CD4-positive, alpha-beta T cell (primary cell): ENCODE data around the gene F10. TPM values are rescaled to one million over a fixed set of nuclear protein-coding genes. Genes with fewer than 3 reads are reported as not detected.

Experiments used
- ATAC-seq: fragments of 200-7000 bp; cut with Tn5 transposase; one replicate; pipeline ENCODE4 v1.10.0; 2022; ENCODE audit warnings: mild to moderate bottlenecking; ENCODE audit not compliant: poor library complexity
- CTCF ChIA-PET: fragments of 350-600 bp; sonication (Branson Sonifier 250); formaldehyde crosslinking; loops from one replicate; lab custom pipeline; 2021; ENCODE audit warnings: antibody characterized with exemption, inconsistent platforms; lab: Charles Lee
- POLR2A ChIA-PET: fragments of 350-600 bp; sonication (Branson Sonifier 250); formaldehyde crosslinking; loops from one replicate; lab custom pipeline; 2021; ENCODE audit warnings: antibody characterized with exemption, inconsistent platforms; lab: Charles Lee
- DNase-seq, 14 experiments: peaks; one replicate each; pipeline ENCODE4 v3.0.0-alpha.2; 2013 to 2020; ENCODE audit warnings: mixed read lengths in 2 of 14
- H3K27ac ChIP-seq, 2 donors: one replicate each; pipeline versions ENCODE4 v1.5.1 to v1.7.0; 2013; ENCODE audit warnings: low read length in 2 of 2, low read depth in 1 of 2, mild to moderate bottlenecking in 1 of 2
- H3K27me3 ChIP-seq, 2 experiments: 1 replicate in 1 of 2; 2 replicates in 1 of 2; pipeline versions ENCODE4 v1.6.1 to v1.7.0; 2013; ENCODE audit warnings: low read length in 2 of 2, control low read depth in 1 of 2, mild to moderate bottlenecking in 1 of 2, moderate library complexity in 1 of 2; ENCODE audit not compliant: insufficient read depth in 2 of 2, control insufficient read depth in 1 of 2
- H3K36me3 ChIP-seq: one replicate; pipeline ENCODE4 v1.6.1; 2013; ENCODE audit warnings: low read length, control low read depth; ENCODE audit not compliant: insufficient read depth
- H3K4me1 ChIP-seq: one replicate; pipeline ENCODE4 v1.6.1; 2013; ENCODE audit warnings: low read length, control low read depth; ENCODE audit not compliant: insufficient read depth
- H3K4me3 ChIP-seq: one replicate; pipeline ENCODE4 v1.5.1; 2013; ENCODE audit warnings: mild to moderate bottlenecking, low read length, moderate library complexity
- H3K9me3 ChIP-seq, 2 experiments: 1 replicate in 1 of 2; 2 replicates in 1 of 2; pipeline versions ENCODE4 v1.6.1 to v1.7.0; 2013; ENCODE audit warnings: low read length in 2 of 2, mild to moderate bottlenecking in 2 of 2, control low read depth in 1 of 2, moderate library complexity in 1 of 2; ENCODE audit not compliant: control insufficient read depth in 1 of 2, insufficient read depth in 1 of 2
- H3K27ac Mint-ChIP-seq: one replicate; pipeline ENCODE4 v1.8.0; 2020; ENCODE audit warnings: mixed read lengths
- H3K27me3 Mint-ChIP-seq: one replicate; pipeline ENCODE4 v1.8.0; 2021; ENCODE audit warnings: mixed read lengths
- H3K36me3 Mint-ChIP-seq: one replicate; pipeline ENCODE4 v1.8.0; 2021; ENCODE audit warnings: low read depth, mixed read lengths
- H3K4me1 Mint-ChIP-seq: one replicate; pipeline ENCODE4 v1.8.0; 2021; ENCODE audit warnings: low read depth, mixed read lengths
- H3K4me3 Mint-ChIP-seq: one replicate; pipeline ENCODE4 v1.8.0; 2020; ENCODE audit warnings: mild to moderate bottlenecking, mixed read lengths
- H3K9me3 Mint-ChIP-seq: one replicate; pipeline ENCODE4 v1.8.0; 2020; ENCODE audit warnings: mixed read lengths
- CTCF ChIP-seq: fragments of 200-600 bp; IDR thresholded peaks from one replicate; pipeline ENCODE4 v1.8.0; 2022; ENCODE audit warnings: antibody characterized with exemption, mild to moderate bottlenecking
- intact Hi-C, 2 experiments: fragments of 100-400 bp; cut with DNase I in 1 of 2; cut with micrococcal nuclease in 1 of 2; formaldehyde crosslinking; loops; one replicate each; pipeline versions ENCODE4 v1.15.1 to v1.9.0; 2023 to 2025; cut with DNase I, micrococcal nuclease
- total RNA-seq, 174 experiments: library from RNA in 2 of 174; stranded (reverse) in 2 of 174; gene quantifications; one replicate each; pipeline ENCODE4 v1.2.3 and lab custom pipeline; 2021 to 2026

The F10 gene
- total RNA-seq, 2 experiments from 2014 or later, result not detected

GRCh38 chr13:113157206-113157928, 34.8 kb downstream of the F10 start:
- Mint-ChIP-seq H3K4me3 (no peak overlapping the region), H3K36me3 (peaks cover 5% of the 10 kb centered on the region), H3K27me3 (no peaks in the 10 kb centered on the region), H3K27ac (peak overlapping the region; percentile 17), H3K9me3 (peaks cover 2% of the 10 kb centered on the region), H3K4me1 (peaks cover 31% of the 10 kb centered on the region)
- no peaks in the 10 kb centered on the region for H3K36me3 ChIP-seq
- ChIA-PET POLR2A (interaction anchor here (1.3 kb wide), 1 partner anchor 53 kb away, joined by 3 read pairs; no protein-coding TSS in a partner anchor), CTCF (no interaction called here)
- no peak for TF ChIP-seq CTCF
- H3K4me1 ChIP-seq, result peaks cover 36% of the 10 kb centered on the region
- no peak for DNase-seq
- no peak overlapping the region for H3K4me3 ChIP-seq
- H3K27me3 ChIP-seq, result no peaks in the 10 kb centered on the region
- H3K9me3 ChIP-seq, result no peaks in the 10 kb centered on the region
- intact Hi-C loops, result loop anchor here in 1 of 2 experiments (5.0 kb wide), 1 partner anchor 140 kb away; the partner anchor contains the start of gene LAMP1
- no peak for ATAC-seq
- H3K27ac ChIP-seq, result no peak overlapping the region

DNA sequence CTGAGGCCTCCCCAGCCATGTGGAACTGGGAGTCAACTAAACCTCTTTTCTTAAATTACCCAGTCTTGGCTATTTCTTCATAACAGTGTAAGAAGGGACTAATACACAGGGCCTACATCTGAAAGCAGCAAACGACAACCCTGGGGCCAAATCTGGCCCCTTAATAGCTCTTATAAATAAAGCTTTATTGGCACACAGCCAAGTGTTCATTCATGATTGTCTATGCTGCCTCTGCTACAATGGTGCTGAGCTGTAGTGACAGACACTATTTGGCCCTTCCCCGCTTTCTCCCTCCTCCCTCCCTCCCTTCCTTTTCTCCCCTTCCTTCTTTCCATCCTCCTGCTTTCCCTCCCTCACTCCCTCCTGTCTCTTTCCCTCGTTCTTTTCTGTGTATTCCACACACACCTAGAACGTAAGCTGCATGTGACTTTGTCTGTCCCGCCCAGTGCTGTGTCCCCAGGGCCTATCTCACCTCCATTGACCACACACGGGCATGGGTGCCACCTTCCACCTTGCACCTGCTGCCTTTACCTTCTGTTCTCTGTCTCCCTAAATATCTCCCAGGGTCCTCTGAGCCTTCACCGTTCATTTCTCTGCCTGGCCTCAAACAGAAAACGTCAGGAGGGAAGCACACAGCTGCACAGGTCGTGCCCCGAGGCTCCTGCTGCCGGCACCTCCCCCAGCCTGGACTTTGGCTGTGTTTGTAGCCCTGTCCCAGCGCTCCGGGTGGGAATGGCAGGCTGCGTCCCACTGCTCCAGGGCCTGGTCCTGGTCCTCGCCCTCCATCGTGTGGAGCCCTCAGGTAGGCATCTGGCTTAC, 35.5 kb downstream of the F10 start, which contains the start of gene PROZ:
TSS of gene PROZ (plus strand) at position 720 of the 819 bp plus-strand sequence. CDS start at position 733, 13 bp downstream.
- intact Hi-C loops, result loop anchor here in 1 of 2 experiments (5.0 kb wide), 1 partner anchor 139 kb away; the partner anchor contains the start of gene LAMP1
- ChIA-PET POLR2A (no interaction called here), CTCF (interaction anchor here (0.7 kb wide), 1 partner anchor 166 kb away, joined by 4 read pairs; no protein-coding TSS in a partner anchor)
- Histone ChIP-seq H3K27ac (no peak within 1 kb of the TSS), H3K27me3 (no peaks in the 10 kb centered on the region), H3K4me1 (peaks cover 35% of the 10 kb centered on the region), H3K9me3 (peaks cover 0 to 3% of the 10 kb centered on the region in 2 experiments), H3K4me3 (no peak within 1 kb of the TSS), H3K36me3 (no peaks in the 10 kb centered on the region)
- Mint-ChIP-seq H3K9me3 (peaks cover 2% of the 10 kb centered on the region), H3K4me1 (peaks cover 30% of the 10 kb centered on the region), H3K27me3 (no peaks in the 10 kb centered on the region), H3K27ac (peak within 1 kb of the TSS; percentile 17), H3K36me3 (peaks cover 5% of the 10 kb centered on the region), H3K4me3 (no peak within 1 kb of the TSS)
- DNase-seq, result no peak
- no peak for TF ChIP-seq CTCF
- no peak for ATAC-seq

- intact Hi-C loops, result loop anchor here in 1 of 2 experiments (5.0 kb wide), 1 partner anchor 138 kb away; the partner anchor contains the start of gene LAMP1
- Histone ChIP-seq H3K27me3 (no peaks in the 10 kb centered on the region), H3K4me1 (peaks cover 29% of the 10 kb centered on the region), H3K4me3 (no peak overlapping the region), H3K36me3 (no peaks in the 10 kb centered on the region), H3K9me3 (peaks cover 0 to 6% of the 10 kb centered on the region in 2 experiments), H3K27ac (no peak overlapping the region)
- no peak for ATAC-seq
- TF ChIP-seq CTCF, result no peak
- ChIA-PET CTCF (no interaction called here), POLR2A (interaction anchor here (0.6 kb wide), 1 partner anchor 338 kb away, joined by 3 read pairs; no protein-coding TSS in a partner anchor)
- no peak overlapping the region for H3K4me3 Mint-ChIP-seq
- H3K36me3 Mint-ChIP-seq, result no peaks in the 10 kb centered on the region
- H3K9me3 Mint-ChIP-seq, result peaks cover 2% of the 10 kb centered on the region
- peaks cover 31% of the 10 kb centered on the region for H3K4me1 Mint-ChIP-seq
- H3K27me3 Mint-ChIP-seq, result no peaks in the 10 kb centered on the region
- DNase-seq, result no peak
- H3K27ac Mint-ChIP-seq, result no peak overlapping the region
Measured at GRCh38 chr13:113158946-113159345, 36.3 kb downstream of the F10 start.
